Sigmoid colon (tissue), 4 donors: ENCODE data around the gene RDH5.

Source experiments
- CTCF ChIP-seq, 4 experiments: fragments of 450-650 bp in 3 of 4; fragments of 200-600 bp in 1 of 4; IDR thresholded peaks; one replicate each; pipeline ENCODE4 v1.5.1; 2016 to 2019; ENCODE audit warnings: antibody characterized with exemption in 4 of 4, mild to moderate bottlenecking in 3 of 4, moderate library complexity in 2 of 4
- EP300 ChIP-seq, 4 donors: sonication (generic); formaldehyde crosslinking; IDR thresholded peaks; one replicate each; pipeline ENCODE4 v1.6.1; 2017; ENCODE audit warnings: antibody characterized with exemption in 4 of 4
- POLR2A ChIP-seq, 2 donors: fragments of 450-650 bp; IDR thresholded peaks; one replicate each; pipeline ENCODE4 v1.6.1; 2016; ENCODE audit warnings: antibody characterized with exemption in 2 of 2, mild to moderate bottlenecking in 2 of 2, moderate library complexity in 2 of 2
- POLR2AphosphoS5 ChIP-seq, 4 donors: sonication (generic); formaldehyde crosslinking; IDR thresholded peaks; one replicate each; pipeline ENCODE4 v1.6.1; 2017; ENCODE audit warnings: antibody characterized with exemption in 4 of 4

- TF ChIP-seq CTCF (IDR thresholded peaks at IDR 0.05), result no peak
- TF ChIP-seq POLR2AphosphoS5 (IDR thresholded peaks at IDR 0.05), result no peak
- no peak for TF ChIP-seq POLR2A (IDR thresholded peaks at IDR 0.05)
- TF ChIP-seq EP300 (IDR thresholded peaks at IDR 0.05), result no peak
These were observed 37.5 kb downstream of the RDH5 start for GRCh38 chr12:55757701-55758100.
